HG02642 (cell line): Measurements from ENCODE around the gene SRP9.
"Not testable (repeated sequence)": the region's sequence is repeated elsewhere in the genome, so short reads cannot be mapped to it uniquely, and the experiment has no call there.

ENCODE experiments used
- ATAC-seq: cut with Tn5 transposase; IDR thresholded peaks from one replicate; pipeline ENCODE4 v1.9.1; 2021; ENCODE audit warnings: mild to moderate bottlenecking; ENCODE audit not compliant: unreplicated experiment, poor library complexity

SRP9 gene

DNA sequence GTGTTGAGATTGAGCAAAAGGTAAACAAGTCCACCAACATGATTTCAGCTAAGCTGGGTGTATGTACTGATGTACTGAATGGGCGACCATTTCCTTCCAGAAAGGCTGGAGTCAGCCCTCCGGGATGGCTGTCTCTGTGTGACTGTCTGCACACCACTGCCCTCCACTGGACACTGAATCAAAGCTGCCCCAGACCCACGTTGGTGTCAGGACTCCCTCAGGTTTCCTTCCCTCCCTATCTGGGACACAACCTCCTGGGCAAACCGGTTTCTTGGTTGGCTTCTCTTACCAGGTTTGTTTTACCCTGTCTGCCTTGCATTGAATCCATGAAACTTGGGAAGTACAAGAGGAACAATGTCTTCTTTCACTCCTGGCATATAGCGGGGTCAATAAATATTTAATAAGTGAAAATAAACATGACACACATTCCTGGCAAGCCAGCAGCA is 5.3 kb upstream of the SRP9 start:
- ATAC-seq = no peak

DNA sequence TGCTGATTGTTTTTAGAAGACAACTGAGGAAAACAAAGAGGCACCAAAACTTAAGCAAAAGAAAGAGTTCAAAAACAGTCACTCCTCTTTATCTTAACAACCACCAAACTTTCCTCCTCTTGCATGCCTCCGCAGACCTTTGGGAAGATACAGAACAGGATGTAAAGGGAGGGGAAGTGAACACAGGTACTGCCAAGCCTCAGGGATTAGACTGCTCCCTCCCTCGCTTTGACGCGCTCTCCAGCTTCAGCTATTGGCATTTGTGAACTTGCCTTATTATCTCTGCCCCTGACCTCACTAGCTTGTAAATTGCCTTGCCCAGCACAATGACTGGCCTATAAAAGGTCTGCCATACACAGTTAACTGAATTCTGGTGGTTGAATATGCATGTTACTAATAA is 4.8 kb upstream of the SRP9 start:
- no peak for ATAC-seq

DNA sequence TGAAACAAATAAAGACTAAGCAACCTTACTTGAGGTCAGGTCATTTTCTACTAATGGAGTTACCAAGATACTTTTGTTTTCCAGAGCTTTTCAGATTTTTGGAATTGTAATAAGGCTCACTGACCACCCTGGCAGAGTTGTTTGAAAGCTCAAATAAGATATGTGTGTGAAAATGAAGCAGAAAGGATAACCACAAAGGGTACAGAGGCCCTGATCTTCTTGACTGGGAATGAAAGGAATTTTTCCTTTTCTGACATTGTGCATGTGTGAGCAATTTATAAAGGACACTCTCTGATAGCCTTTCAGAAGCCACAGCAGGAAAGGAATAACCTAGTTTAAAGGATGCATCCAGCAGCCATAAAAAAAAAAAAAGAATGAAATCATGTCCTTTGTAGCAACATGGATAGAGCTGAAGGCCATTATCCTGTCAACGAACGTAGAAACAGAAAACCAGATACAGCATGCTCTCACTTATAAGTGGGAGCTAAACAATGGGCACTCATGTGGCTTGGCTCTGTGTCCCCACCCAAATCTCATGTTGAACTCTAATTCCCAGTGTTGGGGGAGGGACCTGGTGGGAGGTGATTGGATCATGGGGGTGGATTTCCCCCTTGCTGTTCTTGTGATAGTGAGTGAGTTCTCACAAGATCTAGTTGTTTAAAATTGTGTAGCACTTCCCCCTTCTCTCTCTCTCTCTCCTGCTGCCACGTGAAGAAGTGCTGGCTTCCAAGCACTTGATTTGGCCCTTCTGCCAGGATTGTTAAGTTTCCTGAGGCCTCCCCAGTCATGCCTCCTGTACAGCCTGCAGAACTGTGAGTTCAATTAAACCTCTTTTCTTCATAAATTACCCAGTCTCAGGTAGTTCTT is 3.1 kb upstream of the SRP9 start:
- no peak for ATAC-seq

DNA sequence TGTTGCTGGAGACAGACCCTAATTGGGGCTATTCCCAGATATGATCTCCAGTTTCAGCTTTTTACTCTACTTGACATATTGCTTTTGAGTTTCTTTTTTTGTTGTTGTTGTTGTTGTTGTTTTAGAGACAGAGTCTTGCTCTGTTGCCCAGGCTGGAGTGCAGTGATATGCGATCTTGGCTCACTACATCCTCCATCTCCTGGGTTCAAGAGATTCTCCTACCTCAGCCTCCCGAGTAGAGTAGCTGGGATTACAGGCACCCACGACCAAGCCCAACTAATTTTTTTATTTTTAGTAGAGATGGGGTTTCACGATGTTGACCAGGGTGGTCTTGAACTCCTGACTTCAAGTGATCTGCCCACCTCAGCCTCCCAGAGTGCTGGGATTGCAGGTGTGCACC is 1.3 kb upstream of the SRP9 start:
- no peak for ATAC-seq

DNA sequence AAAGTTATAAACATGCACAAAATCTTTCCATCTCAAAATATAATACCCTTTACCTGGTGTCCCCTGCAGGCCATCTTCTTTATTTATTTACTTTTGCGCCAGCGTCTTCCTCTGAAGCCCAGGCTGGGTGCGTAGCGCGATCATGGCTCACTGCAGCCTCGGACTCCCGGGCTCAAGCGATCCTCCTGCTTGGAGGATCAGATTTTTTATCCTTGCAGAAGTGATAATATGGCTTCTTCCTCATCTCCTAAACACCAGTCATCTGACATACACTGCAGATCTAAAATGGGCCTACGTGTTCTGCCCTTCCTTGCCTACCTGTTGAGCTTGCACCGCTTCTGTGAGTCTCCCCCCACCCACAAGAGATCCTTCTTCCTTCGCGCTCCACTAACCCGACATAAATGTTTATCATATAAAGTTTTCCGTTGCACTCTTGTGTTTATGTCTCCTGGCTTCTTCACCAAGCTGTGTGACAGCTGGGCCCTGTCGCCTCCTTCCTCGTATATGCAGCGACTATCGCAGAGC is 506 bp upstream of the SRP9 start:
- no peak for ATAC-seq

DNA sequence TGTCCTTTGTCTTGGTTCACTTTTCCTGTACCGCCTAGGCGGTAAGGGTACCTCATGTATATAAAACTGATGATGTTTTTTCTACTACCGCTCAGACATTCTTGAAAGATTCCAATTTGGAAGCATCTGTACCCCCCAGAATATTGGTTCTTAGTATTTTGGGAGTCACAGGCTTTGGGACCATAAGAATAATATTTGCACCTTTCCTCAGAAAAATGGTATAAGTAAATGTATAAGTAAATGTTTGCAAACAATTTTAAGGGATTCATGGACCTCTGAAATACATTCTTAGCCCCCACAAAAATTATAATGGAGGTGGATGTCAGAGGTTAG is 677 bp downstream of the SRP9 start:
- ATAC-seq = no peak

DNA sequence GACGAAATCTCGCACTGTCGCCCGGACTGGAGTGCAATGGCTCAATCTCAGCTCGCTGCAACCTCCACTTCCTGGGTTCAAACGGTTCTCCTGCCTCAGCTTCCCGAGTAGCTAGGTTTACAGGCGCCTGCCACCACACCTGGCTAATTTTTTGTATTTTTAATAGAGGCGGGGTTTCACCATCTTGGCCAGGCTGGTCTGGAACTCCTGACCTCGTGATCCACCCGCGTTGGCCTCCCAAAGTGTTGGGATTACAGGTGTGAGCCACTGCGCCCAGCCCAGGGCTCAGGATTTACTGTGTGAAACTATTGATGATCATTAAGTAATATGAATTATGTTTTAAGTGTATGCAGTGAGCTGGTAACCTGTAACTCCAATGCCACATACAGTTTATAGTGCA is 1.5 kb downstream of the SRP9 start:
- ATAC-seq = not testable (repeated sequence)

DNA sequence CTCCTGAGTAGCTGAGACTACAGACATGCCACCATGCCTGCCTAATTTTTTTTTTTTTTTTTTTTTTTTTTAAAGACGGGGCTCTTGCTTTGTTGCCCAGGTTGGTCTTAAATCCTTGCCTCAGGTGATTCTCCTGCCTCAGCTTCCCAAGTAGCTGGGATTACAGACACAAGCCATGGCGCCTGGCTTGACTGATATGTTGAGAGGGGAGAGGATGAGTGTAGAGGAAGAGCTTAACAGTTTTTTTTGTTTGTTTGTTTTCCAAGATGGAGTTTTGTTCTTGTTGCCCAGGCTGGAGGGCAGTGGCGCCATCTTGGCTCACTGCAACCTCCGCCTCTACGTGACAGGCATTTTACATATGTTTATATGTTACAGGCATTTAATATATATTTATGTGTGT is 2.5 kb downstream of the SRP9 start:
- no peak for ATAC-seq

DNA sequence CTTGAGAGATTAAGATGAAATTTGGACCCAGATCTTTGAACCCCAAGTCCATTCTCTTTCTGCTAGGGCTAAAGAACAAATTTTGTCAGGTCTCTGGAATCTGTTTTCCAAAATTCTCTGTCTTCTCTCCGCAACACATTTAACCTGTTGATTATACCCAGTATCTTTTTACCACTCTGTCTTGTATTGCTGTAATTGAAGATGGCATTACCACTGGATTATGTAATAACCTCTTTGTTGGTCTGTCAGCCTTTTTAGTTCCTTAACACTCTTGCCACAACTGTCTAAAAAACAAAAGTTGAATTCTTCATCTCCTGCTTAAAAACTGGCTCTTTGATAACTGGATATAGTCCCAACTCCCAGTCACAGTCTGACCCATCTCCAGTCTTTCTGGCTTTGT is 3.0 kb downstream of the SRP9 start:
- ATAC-seq = no peak

DNA sequence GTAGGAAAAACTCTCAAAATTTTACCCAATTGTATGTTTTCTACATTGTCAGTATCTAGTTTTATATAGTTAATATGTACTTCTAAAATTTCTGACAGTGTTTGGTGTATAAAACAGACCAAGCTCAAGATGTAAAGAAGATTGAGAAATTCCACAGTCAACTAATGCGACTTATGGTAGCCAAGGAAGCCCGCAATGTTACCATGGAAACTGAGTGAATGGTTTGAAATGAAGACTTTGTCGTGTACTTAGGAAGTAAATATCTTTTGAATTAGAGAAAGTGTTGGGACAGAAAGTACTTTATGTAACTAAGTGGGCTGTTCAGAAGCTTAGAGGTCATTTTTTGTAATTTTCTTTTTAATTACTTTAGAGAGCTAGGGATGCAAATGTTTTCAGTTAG is 11.5 kb downstream of the SRP9 start:
- not testable (repeated sequence) for ATAC-seq

DNA sequence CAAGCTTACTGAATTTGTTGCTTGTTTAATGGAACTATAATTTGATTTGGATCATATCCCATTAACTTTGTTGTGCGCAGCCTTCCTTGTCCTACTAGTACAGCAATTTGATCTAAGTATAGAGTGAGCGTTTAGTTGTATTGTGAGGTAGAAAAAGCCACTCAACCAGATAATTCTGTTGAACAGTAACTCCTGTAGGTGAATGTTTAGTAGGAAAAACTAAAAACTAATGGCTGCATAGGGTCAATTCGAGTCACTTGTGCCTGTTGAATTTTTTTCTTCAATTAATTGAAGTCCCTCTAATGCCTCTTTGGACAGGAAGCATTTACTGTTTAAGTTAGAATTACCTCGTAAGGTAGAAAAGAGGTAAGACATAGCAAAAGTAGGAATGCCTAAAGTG is 17.3 kb downstream of the SRP9 start:
- ATAC-seq = no peak

DNA sequence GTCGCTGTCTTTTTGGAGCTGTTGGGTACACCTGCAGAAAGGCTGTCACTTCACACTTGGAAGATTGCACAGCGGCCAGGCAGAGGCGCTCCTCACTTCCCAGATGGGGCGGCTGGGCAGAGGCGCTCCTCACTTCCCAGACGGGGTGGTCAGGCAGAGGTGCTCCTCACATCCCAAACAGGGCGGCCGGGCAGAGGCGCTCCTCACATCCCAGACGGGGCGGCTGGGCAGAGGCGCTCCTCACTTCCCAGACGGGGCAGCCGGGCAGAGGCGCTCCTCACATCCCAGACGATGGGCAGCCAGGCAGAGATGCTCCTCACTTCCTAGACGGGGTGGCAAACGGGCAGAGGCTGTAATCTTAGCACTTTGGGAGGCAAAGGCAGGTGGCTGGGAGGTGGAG is 18.5 kb downstream of the SRP9 start:
- not testable (repeated sequence) for ATAC-seq

DNA sequence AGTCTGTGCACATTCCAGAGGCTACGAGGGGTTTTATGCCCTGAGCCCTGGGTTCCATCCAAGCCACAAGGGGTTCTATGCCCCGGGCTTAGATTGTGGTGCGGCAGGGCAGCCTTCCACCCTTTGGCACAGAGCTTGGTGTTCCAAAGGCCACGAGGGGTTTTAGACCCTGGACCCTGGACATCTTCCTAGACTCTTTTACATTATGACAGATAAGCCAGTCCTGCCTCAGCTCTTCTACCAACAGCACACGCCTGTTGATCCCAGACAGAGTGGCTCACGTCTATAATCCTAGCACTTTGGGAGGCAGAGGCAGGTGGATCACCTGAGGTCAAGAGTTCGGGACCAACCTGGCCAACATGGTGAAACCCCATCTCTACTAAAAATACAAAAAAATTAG is 23.5 kb downstream of the SRP9 start:
- not testable (repeated sequence) for ATAC-seq

DNA sequence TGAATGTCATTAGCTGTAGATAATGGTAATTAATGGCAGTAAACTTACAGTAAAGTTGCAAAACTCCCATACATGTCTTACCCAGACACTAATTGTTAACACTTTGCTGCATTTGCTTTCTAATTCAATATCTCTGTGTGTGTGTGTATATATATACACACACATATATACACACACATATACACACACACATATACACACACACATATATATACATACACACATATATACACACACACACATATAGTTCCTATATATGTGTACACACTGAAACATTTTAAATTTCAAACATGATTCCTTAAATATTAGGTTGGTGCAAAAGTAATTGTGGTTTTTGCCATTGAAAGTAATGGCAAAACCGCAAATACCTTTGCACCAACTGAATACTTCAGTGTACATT is 28.6 kb downstream of the SRP9 start:
- no peak for ATAC-seq

DNA sequence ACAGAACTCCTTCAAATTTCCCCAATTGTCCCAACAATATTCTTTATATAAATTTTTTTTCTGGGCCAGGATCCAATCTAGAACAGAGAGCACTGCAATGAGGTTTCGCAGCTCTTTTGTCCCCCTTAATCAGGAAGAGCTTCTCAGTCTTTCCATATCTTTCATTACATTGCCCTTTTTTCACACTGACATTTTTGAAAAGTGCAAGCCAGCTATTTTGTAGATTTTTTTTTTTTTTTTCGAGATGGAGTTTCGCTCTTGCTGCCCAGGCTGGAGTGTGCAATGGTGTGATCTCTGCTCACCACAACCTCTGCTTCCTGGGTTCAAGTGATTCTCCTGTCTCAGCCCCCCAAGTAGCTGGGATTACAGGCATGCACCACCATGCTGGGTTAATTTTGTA is 29.1 kb downstream of the SRP9 start:
- not testable (repeated sequence) for ATAC-seq

DNA sequence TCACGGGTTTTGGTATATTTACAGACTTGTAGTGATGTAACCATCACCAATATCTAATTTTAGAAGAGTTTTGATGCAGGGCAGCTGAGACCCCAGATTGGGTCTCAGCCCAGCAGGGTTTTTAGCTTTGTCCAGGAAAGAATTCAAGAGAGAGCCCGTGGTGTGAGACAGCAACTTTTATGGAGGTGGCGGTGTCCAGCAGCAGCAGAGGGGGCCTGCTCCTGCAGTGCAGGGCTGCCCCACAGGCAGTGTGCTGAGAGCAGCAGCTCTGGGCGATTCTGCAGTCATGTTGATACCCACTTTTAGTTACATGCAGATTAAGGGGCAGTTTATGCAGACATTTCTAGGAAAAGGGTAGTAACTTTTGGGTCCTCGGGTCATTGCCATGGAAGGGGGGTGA is 30.5 kb downstream of the SRP9 start:
- ATAC-seq = no peak

DNA sequence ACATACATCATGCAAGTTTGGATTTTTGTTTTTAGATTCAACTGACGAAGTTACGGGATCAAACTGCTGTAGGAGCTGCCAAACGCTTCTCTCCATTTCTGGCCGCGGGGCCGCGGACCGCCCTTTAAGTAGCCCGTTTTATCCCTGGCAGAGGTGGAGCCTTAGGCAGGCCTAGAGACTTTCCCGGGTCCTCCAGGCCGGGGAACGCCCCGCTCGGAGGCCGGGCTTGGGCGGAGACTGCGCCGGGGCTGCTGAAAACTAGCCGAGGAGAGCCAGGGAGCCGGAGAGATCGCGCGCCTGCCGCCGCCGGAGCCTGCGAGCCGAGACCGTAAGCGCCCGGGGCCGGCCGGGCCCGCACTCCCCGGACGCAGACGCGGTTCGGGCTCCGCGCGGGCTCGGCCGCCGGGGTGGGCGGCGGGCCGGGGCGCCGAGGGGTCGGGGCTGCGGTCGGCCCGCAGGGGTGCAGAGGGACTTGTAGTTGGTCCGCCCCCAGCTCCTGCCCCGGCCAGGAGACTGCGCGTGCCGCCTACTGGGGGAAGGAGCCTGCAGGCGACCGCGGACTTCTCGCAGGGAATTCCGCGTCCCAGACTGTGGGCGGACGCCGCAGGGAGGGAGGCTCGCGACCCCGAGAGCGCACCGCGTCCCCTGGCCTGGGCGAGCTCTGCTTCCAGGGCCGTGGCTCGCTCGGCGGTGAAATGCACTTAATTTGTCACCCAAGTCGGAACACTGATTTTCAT is 32.4 kb downstream of the SRP9 start, which contains the start of gene EPHX1:
EPHX1 (plus strand) TSS at position 283 of the 737 bp plus-strand sequence. CDS start 18,606 bp downstream, outside the sequence.
- peak; percentile 97 for ATAC-seq

DNA sequence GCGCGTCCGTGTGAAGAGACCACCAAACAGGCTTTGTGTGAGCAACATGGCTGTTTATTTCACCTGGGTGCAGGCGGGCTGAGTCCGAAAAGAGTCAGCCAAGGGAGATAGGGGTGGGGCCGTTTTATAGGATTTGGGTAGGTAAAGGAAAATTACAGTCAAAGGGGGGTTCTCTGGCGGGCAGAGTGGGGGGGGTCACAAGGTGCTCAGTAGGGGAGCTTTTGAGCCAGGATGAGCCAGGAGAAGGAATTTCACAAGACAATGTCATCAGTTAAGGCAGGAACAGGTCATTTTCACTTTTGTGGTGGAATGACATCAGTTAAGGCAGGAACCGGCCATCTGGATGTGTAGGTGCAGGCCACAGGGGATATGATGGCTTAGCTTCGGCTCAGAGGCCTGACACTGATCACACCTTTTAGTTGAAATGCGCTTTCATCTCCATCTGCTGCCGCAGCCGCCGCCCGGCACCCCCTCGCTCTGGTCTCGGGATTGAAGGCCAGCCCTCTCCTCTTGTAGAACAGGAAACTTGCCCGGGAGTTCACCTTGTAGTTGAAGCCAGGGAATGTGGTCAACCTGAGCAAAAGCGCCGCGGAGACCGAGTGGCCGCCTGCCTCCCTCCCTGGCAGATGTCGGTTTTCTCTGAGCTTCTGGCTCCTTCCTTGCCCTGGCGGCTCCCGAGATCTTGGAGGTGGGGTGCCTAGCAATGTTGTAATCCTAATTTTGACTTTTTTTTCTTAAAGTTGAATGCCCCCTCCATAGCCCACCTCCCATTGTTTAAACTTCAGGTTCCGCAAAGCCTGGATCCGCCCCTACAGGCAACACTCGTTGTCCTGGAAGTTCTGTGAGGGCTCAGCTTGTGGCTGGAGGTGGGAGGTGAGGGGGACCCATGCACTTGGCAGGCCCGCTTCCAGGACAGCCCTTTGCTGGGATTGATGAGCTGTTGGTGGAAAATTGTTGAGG is 33.2 kb downstream of the SRP9 start:
- not testable (repeated sequence) for ATAC-seq

DNA sequence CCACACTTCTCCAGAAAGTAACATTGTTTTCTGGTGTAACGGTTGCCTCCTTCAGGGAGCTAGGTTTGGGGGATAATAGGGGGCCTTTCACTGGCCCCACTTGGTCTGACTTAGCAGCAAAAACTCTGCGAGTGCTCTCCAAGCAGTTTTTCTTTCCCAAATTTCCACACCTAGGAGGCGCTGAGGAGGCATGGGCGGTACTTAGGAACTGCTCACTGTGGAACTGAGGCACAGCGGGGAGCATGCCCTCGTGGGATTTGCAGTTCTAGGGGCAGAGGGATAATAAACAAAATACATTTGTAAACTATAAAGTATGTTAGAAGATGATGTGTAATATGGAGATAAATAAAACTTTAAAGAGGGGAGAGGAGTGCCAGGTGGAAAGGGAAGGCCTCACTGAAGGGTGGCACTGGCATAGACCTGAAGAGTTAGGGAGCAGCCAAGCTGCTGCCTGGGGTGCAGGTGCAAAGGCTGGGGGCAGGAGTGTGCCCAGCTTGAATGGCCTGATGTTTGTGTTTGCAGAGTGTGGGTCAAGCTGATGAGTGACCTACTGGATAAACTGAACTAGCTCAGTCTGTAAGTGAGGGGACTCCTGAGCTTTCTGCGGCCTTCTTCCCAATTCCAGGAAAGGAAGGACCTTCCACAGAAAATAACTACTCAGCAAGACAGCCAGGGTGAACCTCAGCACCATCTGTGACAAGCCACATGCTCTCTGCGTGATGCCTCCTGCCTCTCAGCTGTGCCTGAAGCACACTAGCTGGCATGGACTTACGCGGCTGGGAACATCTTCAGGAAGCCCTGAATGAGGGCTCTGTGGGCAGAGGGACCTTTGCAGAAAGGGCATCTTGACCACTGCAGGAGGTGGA is 34.2 kb downstream of the SRP9 start:
- no peak for ATAC-seq
